Inflammatory macrophage treated with lipopolysaccharide for 4 hours (primary cell): Measurements from ENCODE around the gene CCDC86.

Experiments
- DNase-seq: peaks from one replicate; pipeline ENCODE4 v3.0.0-alpha.2; 2020

CCDC86 gene

GRCh38 chr11:60831501-60832079 lies 10.3 kb upstream of the CCDC86 start:
- no peak for DNase-seq

GRCh38 chr11:60834742-60835533 lies 7.0 kb upstream of the CCDC86 start:
- DNase-seq = peak; percentile 21

- DNase-seq = peak; percentile 88
Observed at GRCh38 chr11:60835534-60835846, 6.4 kb upstream of the CCDC86 start.

GRCh38 chr11:60836866-60837515 lies 4.9 kb upstream of the CCDC86 start:
- no peak for DNase-seq

- no peak for DNase-seq
Observed at GRCh38 chr11:60838132-60838531, 3.8 kb upstream of the CCDC86 start.

- DNase-seq = no peak
Observed at GRCh38 chr11:60840470-60841430, 1.2 kb upstream of the CCDC86 start.

- DNase-seq = peak; percentile 14
Observed at GRCh38 chr11:60842668-60843600, 1.0 kb downstream of the CCDC86 start.

- DNase-seq = no peak
Observed at GRCh38 chr11:60844045-60844869, 2.3 kb downstream of the CCDC86 start.

- DNase-seq = no peak
Observed at GRCh38 chr11:60844870-60845221, 2.9 kb downstream of the CCDC86 start.

- no peak for DNase-seq
Observed at GRCh38 chr11:60845338-60845737, 3.4 kb downstream of the CCDC86 start.

- no peak for DNase-seq
Observed at GRCh38 chr11:60847281-60847680, 5.4 kb downstream of the CCDC86 start.

GRCh38 chr11:60847896-60848295 lies 6.0 kb downstream of the CCDC86 start:
- no peak for DNase-seq

GRCh38 chr11:60848714-60849151 lies 6.8 kb downstream of the CCDC86 start:
- DNase-seq = no peak

GRCh38 chr11:60849641-60850520 lies 8.0 kb downstream of the CCDC86 start:
- DNase-seq = no peak

- DNase-seq = no peak
Observed at GRCh38 chr11:60851327-60852104, 9.6 kb downstream of the CCDC86 start.

- no peak for DNase-seq
Observed at GRCh38 chr11:60852117-60852981, 10.4 kb downstream of the CCDC86 start.

- DNase-seq = no peak
Observed at GRCh38 chr11:60852982-60853950, 11.4 kb downstream of the CCDC86 start.
